HG03521 (cell line): ENCODE data around the gene TSPAN13.
A peak's percentile ranks its signal among the peaks of the same experiment; 100 is the strongest.

Experiments
- ATAC-seq: cut with Tn5 transposase; IDR thresholded peaks from one replicate; pipeline ENCODE4 v1.9.1; 2021; ENCODE audit warnings: mild to moderate bottlenecking, moderate library complexity; ENCODE audit not compliant: unreplicated experiment

TSPAN13 gene

DNA sequence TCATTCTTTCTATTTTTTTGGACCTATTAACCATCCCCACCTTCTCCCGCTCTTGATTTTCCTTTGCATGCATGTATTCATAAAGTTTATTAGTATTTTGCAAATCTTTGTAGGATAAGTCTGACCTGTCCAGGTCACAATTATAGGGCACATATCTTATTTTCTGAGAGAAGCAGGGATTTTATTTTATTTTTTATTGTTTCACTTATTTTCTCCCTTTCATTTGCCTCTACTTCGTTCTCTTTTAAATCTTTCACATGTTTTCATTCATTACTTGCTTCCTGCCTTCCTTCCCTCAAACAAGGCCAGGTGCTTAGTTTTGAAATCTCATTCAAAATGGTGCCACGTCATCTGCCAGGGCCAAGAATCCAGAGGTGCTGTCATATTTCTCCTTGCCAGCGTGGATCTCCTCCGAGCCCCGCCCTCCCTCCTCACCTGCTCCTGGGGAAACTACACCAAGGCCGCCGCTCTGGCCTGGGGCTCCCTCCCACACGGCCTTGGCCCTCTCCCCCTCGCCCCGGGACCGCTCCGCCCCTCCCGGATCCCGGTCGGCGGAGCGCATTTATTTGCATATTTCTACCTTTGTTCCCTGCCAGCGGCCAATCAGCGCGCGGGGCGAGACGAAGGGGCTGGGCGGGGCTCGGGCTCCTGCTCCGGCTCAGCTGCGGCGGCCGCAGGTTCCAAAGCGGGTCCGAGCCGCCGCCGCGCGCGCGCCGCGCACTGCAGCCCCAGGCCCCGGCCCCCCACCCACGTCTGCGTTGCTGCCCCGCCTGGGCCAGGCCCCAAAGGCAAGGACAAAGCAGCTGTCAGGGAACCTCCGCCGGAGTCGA lies at the start of gene TSPAN13:
Gene TSPAN13, plus strand, starts transcription at position 654 of the 830 bp plus-strand sequence. CDS start 213 bp downstream, outside the sequence.
- ATAC-seq = peak; percentile 65

DNA sequence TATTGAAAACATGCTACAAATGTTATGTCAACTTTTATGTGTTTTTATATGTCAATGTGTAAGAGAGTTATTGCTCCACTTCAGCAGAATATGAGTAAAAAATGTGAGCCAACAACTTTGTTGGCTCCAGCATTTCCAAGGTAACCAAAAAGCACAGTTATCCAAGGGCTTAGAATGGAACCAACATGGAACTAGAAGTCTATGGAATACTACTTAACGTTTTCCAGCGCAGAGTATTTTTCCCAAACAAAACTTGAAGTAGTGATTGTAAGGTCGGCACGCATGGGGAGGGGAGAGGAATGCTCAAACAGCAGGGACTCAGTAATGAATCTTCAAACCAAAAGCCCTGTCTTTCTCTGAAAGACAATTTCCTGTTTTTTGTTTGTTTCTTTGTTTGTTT lies 45.0 kb upstream of the TSPAN13 start:
- ATAC-seq = no peak

- ATAC-seq = no peak
These were observed 44.6 kb upstream of the TSPAN13 start for GRCh38 chr7:16708980-16709379.

GRCh38 chr7:16710651-16711050 lies 42.9 kb upstream of the TSPAN13 start:
- ATAC-seq = no peak

- no peak for ATAC-seq
These were observed 41.8 kb upstream of the TSPAN13 start for GRCh38 chr7:16711730-16712129.

DNA sequence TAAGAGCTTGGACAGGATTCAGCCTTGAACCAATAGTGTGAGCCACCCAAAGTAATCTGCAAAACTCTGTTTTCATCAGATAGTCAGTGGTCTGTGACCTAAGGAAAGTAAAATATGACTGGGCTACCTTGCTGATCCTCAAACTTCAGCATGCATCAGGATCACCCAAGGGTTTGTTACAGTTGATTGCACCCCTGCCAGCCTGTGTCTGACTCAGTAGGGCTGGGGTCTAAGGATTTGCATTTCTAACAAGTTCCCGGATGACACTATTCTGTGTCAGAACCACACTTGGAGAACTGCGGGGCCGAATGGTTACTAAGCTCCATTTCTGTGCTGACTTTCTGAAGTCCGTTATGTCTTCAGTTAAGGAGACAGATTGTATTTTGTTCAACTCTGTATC lies 40.6 kb upstream of the TSPAN13 start:
- ATAC-seq = no peak

- no peak for ATAC-seq
These were observed 37.6 kb upstream of the TSPAN13 start for GRCh38 chr7:16715928-16716327.

DNA sequence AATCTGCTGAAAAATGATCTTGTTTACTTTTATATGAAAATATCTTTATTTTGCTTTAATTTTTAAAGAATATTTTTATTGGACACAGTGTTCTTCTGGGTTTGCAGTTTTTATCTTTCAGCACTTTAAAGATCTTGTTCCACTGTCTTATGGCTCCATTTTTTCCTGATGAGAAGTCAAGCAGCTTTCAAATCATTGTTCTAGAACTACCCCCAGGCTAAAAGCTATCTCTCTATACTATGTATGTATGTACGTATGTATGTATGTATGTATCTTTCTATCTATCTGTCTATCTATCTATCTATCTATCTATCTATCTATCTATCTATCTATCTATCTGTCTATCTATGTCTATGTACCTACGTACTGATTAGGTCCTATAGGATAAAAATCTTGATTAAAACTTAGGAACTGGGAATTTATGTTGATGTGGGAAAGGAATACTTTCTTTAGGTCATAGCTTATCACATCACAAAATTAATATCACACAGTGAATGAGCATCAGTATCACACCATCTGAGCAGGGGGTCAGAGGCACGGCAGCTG lies 35.4 kb upstream of the TSPAN13 start:
- ATAC-seq = no peak

DNA sequence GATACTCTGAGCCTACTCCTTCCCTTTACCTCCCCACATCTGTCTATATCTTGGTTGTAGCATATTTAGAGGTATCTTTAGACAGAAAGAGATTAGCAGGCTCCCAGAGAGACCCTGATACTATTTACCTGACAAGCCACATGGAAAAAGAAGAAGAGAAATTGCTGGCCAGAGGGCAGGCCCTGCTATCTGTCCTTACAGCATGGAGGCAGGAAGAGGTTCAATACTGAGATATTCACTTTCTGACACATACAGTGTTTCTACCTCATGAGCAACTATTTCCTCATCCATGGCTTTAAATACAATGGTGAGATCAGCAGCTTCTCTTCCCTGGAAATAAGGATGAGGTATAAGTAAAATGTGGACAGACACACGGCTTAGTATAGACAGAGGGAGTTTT lies 33.9 kb upstream of the TSPAN13 start:
- no peak for ATAC-seq

- ATAC-seq = no peak
These were observed 32.0 kb upstream of the TSPAN13 start for GRCh38 chr7:16721541-16721940.

- ATAC-seq = no peak
These were observed 29.2 kb upstream of the TSPAN13 start for GRCh38 chr7:16724344-16724743.

DNA sequence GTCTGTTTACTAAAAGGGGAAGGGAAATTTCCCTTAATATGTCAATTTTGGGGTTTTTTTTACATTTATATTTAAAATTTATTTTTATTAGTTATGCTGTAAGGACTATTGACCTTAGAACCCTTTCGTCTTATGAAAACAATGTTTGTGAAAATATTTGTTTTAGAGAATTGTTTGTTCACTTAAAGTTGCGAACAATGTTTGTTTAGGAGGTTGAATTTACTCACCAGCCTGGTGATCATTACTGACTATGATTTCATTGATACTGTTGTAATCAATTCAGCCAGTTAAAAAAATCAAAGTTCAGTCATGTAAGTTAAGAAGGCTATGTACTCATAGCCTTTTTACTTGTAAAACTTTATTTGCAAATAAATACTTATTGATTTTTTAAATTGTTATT lies 27.4 kb upstream of the TSPAN13 start:
- ATAC-seq = no peak

GRCh38 chr7:16727736-16728135 lies 25.8 kb upstream of the TSPAN13 start:
- ATAC-seq = no peak

GRCh38 chr7:16728811-16729210 lies 24.7 kb upstream of the TSPAN13 start:
- ATAC-seq = no peak

DNA sequence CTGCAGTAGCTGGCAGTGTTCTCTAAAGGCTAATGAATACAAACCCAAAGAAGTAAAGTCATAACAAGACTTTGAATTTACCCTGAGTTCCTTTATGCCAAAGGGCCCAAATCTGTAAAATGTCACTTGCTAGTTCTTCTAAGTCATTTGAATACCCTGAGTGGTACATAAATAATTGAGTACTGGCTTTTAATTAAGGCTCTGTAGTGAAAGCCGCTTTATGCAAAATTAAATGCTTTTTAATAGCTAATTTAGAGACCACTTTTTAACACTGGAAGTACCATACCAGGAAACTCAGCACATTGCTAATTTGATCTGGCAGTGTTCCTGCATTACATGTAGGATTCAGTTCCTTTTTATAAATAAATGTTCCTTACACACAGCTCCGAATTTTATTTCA lies 24.0 kb upstream of the TSPAN13 start:
- ATAC-seq = no peak

GRCh38 chr7:16730937-16731336 lies 22.6 kb upstream of the TSPAN13 start:
- no peak for ATAC-seq

- ATAC-seq = no peak
These were observed 20.7 kb upstream of the TSPAN13 start for GRCh38 chr7:16732828-16733227.

GRCh38 chr7:16734148-16734726 lies 19.3 kb upstream of the TSPAN13 start:
- ATAC-seq = no peak

GRCh38 chr7:16735020-16735419 lies 18.5 kb upstream of the TSPAN13 start:
- ATAC-seq = no peak

GRCh38 chr7:16738011-16738688 lies 15.4 kb upstream of the TSPAN13 start:
- no peak for ATAC-seq

- no peak for ATAC-seq
These were observed 13.5 kb upstream of the TSPAN13 start for GRCh38 chr7:16739863-16740622.
